Measurements from ENCODE around the gene ABHD10.

The ABHD10 gene

DNA sequence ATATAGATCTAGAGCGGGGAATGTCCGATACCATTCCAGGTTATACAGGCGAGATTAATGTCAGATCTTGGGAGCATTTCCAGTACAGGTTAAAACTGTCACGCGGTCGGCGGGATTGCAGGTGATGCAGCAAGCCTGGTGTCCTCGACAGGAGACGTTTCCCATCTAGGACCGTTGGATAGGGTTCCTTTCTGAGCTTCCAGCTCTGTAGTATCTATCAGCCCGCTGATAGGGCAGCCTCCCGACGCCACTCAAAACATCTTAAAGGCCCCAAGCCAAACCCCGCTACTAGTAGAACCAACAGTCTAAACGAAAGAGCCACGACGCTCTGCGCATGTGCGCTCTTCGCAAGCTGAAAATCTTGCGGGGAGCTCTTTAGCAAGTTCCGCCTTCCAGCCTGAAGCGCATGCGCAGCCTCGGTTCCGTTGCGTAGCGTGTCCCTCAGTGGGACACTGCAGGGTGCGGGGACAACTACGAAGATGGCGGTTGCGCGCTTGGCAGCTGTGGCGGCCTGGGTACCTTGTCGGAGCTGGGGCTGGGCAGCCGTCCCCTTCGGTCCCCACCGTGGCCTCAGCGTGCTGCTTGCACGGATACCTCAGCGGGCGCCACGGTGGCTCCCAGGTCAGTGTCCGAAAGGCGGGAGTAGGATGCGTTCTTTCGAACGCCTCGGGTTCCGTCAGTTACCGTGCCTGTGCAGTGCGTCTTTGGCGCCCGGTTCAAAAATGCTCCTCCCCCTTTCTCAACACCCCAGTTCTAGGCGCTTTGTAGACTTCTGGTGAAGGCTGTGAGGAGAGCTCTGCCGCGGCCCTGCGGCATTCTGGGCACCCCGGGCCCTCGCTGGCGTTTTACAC lies at the start of gene ABHD10:
ABHD10 (plus strand) TSS at position 444 of the 851 bp plus-strand sequence; CDS start at position 480, 36 bp downstream.
- peak within 1 kb of the TSS; percentile 76 to 86 for H3K4me3 ChIP-seq (replicated peaks in 1 of 2; ENCODE audit: low read depth in 2 of 2, low read length in 2 of 2)
- no peak for TF ChIP-seq CTCF (IDR thresholded peaks at IDR 0.05; ENCODE audit: low read depth, low read length)
- DNase-seq (ENCODE audit: low read depth in 2 of 2), result peak; percentile 99

GRCh38 chr3:111929484-111929883 lies 49.3 kb upstream of the ABHD10 start:
- DNase-seq (ENCODE audit: low read depth in 2 of 2), result no peak
- no peak for TF ChIP-seq CTCF (IDR thresholded peaks at IDR 0.05; ENCODE audit: low read depth, low read length)
- H3K4me3 ChIP-seq (replicated peaks in 1 of 2; ENCODE audit: low read depth in 2 of 2, low read length in 2 of 2), result no peak overlapping the region

- no peak overlapping the region for H3K4me3 ChIP-seq (replicated peaks in 1 of 2; ENCODE audit: low read depth in 2 of 2, low read length in 2 of 2)
- DNase-seq (ENCODE audit: low read depth in 2 of 2), result peak in 1 of 2 donors; percentile 4
- TF ChIP-seq CTCF (IDR thresholded peaks at IDR 0.05; ENCODE audit: low read depth, low read length), result no peak
Observed at GRCh38 chr3:111932946-111933345, 45.9 kb upstream of the ABHD10 start.

DNA sequence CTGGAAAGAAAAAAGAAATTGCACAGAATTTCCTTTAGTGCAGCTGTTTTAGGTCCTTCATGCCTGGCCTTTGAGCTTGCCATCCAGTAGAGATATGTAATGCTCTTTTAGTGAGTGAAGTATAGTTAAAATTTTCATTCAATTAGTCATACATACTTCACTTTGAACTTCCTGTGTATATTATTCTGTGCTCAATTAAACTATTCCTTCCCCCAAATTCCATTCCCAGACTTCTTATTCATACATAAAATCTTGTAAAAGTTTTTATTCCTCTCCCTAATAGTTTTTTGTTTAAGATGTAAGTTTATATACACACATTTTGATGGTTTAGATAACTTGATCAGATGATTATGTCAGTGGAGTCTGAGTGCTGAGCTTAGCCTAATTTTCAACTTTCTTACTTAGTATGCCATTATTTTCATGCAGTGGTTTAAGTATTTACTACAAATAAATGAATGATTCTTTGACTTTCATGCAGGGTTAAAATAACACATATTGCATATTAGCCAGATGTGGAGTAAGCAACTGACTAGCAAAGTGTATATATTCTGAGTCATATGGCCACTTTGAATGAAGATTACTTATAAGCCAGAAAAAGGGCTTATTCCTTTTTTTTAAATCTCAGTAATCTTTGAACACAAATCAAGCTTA lies 42.5 kb upstream of the ABHD10 start:
- TF ChIP-seq CTCF (IDR thresholded peaks at IDR 0.05; ENCODE audit: low read depth, low read length), result no peak
- H3K4me3 ChIP-seq (replicated peaks in 1 of 2; ENCODE audit: low read depth in 2 of 2, low read length in 2 of 2), result no peak overlapping the region
- peak; percentile 66 to 81 for DNase-seq (ENCODE audit: low read depth in 2 of 2)

DNA sequence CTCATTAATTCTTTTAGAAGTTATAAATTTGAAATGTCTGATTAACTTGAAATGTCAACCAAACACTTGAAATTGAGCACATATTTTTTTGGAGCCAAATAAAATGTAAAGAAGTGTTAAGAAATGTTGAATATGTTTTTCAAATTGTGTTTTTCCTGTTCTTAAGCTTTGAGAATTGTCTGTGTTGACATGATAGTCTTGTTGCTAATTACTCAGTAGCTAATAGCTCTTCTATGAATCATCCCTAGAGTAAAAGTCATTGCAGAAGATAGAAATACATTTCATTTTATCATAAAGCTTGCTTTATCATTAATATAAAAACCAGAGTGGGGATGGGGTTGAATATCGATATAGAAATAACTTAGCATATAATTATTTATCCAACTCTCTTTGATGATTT lies 41.9 kb upstream of the ABHD10 start:
- H3K4me3 ChIP-seq (replicated peaks in 1 of 2; ENCODE audit: low read depth in 2 of 2, low read length in 2 of 2), result no peak overlapping the region
- DNase-seq (ENCODE audit: low read depth in 2 of 2), result peak; percentile 18 to 65
- TF ChIP-seq CTCF (IDR thresholded peaks at IDR 0.05; ENCODE audit: low read depth, low read length), result no peak

- no peak for TF ChIP-seq CTCF (IDR thresholded peaks at IDR 0.05; ENCODE audit: low read depth, low read length)
- no peak for DNase-seq (ENCODE audit: low read depth in 2 of 2)
- no peak overlapping the region for H3K4me3 ChIP-seq (replicated peaks in 1 of 2; ENCODE audit: low read depth in 2 of 2, low read length in 2 of 2)
Observed at GRCh38 chr3:111937871-111938270, 41.0 kb upstream of the ABHD10 start.

Data from cardiac fibroblast (primary cell).